K562 (cell line): ENCODE data around the gene MFSD8. TPM values are rescaled to one million over a fixed set of nuclear protein-coding genes. Genes with fewer than 3 reads are reported as not detected.

Source experiments
- ATAC-seq: fragments of 200-7000 bp; cut with Tn5 transposase; 3 replicates; pipeline ENCODE4 v1.9.1; 2020; ENCODE audit warnings: moderate library complexity
- BruUV-seq: library from RNA; stranded (reverse); fragments of 400-500 nt; replicated peaks from 2 replicates; lab custom pipeline; 2021; lab: Mats Ljungman, UMichigan
- CTCF ChIA-PET: fragments of 300-600 bp; formaldehyde crosslinking; extraction: SDS; loops from one replicate; lab custom pipeline; 2021; ENCODE audit warnings: low intra/inter-chr PET ratio; lab: Yijun Ruan, JAX
- POLR2A ChIA-PET: fragments of 300-600, 350-650 bp; sonication (Branson Sonifier 250); formaldehyde crosslinking; extraction: SDS; loops from one replicate; lab custom pipeline; 2021; ENCODE audit warnings: antibody characterized with exemption, inconsistent platforms; lab: Yijun Ruan, JAX
- DNase-seq, 4 experiments: peaks; one replicate each; pipeline versions ENCODE4 v3.0.0 to v3.0.0-alpha.2; 2011 to 2018; ENCODE audit warnings: low spot score in 3 of 4, mixed read lengths in 3 of 4; ENCODE audit errors: extremely low read depth in 1 of 4
- FAIRE-seq: peaks from 2 replicates; lab custom pipeline; 2011; peaks lifted over from hg19 to GRCh38; lab: Jason Lieb, UNC
- H2AFZ ChIP-seq: 2 replicates; pipeline ENCODE4 v1.6.0; 2011; ENCODE audit warnings: low read depth, low read length, control low read depth, inconsistent platforms
- H3K27ac ChIP-seq: fragments of 200-600 bp; 3 replicates; pipeline ENCODE4 v1.8.0; 2011; ENCODE audit warnings: low read depth, mild to moderate bottlenecking, control low read depth, inconsistent platforms, low read length, moderate library complexity, mixed read lengths; ENCODE audit errors: extremely low read depth
- H3K27me3 ChIP-seq, 2 experiments: fragments of 300-600 bp in 1 of 2; 2 replicates in 1 of 2; 3 replicates in 1 of 2; pipeline versions ENCODE4 v1.6.0 to v1.8.0; 2011; ENCODE audit warnings: inconsistent platforms in 2 of 2, low read length in 2 of 2, mild to moderate bottlenecking in 1 of 2, mixed read lengths in 1 of 2, moderate library complexity in 1 of 2; ENCODE audit not compliant: control insufficient read depth in 2 of 2, insufficient read depth in 2 of 2
- H3K36me3 ChIP-seq: fragments of 300-600 bp; 3 replicates; pipeline ENCODE4 v1.8.0; 2011; ENCODE audit warnings: mild to moderate bottlenecking, low read length, inconsistent platforms; ENCODE audit not compliant: control insufficient read depth, insufficient read depth
- H3K4me1 ChIP-seq, 2 experiments: fragments of 200-600 bp in 1 of 2; replicated peaks in 1 of 2; 2 replicates in 1 of 2; 3 replicates in 1 of 2; pipeline versions ENCODE4 v1.5.1 to v1.8.0; 2011; ENCODE audit warnings: inconsistent platforms in 2 of 2, low read length in 2 of 2, mild to moderate bottlenecking in 1 of 2, mixed read lengths in 1 of 2, moderate library complexity in 1 of 2; ENCODE audit not compliant: control insufficient read depth in 2 of 2, insufficient read depth in 2 of 2
- H3K4me2 ChIP-seq: 2 replicates; pipeline ENCODE4 v1.6.1; 2011; ENCODE audit warnings: low read length, control low read depth, inconsistent platforms, mixed read lengths; ENCODE audit not compliant: insufficient read depth
- H3K4me3 ChIP-seq: fragments of 200-600 bp; sonication (generic), shearing (Covaris generic); 2 replicates; pipeline ENCODE4 v1.5.1; 2016; ENCODE audit warnings: control low read depth, inconsistent platforms
- H3K79me2 ChIP-seq: fragments of 200-600 bp; 3 replicates; pipeline ENCODE4 v1.8.0; 2011; ENCODE audit warnings: low read length, inconsistent platforms; ENCODE audit not compliant: control insufficient read depth, insufficient read depth
- H3K9ac ChIP-seq, 2 experiments: 2 replicates each; pipeline versions ENCODE4 v1.6.0 to v1.6.1; 2011; ENCODE audit warnings: low read depth in 2 of 2, low read length in 2 of 2, control low read depth in 1 of 2, inconsistent platforms in 1 of 2, mild to moderate bottlenecking in 1 of 2, mixed read lengths in 1 of 2; ENCODE audit not compliant: insufficient read depth in 1 of 2
- H3K9me1 ChIP-seq: one replicate; pipeline ENCODE4 v1.6.0; 2011; ENCODE audit warnings: inconsistent platforms, mild to moderate bottlenecking, low read length, moderate library complexity; ENCODE audit not compliant: control insufficient read depth, insufficient read depth
- H3K9me3 ChIP-seq: replicated peaks from 2 replicates; pipeline ENCODE4 v1.5.1; 2011; ENCODE audit warnings: low read depth, low read length, inconsistent platforms; ENCODE audit not compliant: control insufficient read depth, insufficient read depth
- H4K20me1 ChIP-seq: replicated peaks from 2 replicates; pipeline ENCODE4 v1.6.1; 2011; ENCODE audit warnings: low read length, inconsistent platforms, mixed read lengths; ENCODE audit not compliant: control insufficient read depth, insufficient read depth
- ADNP ChIP-seq: fragments of 200-800 bp; sonication (Bioruptor generic); IDR thresholded peaks from 2 replicates; pipeline ENCODE4 v1.6.1; 2016; ENCODE audit warnings: missing genetic modification characterization, missing compliant biosample characterization
- ATF1 ChIP-seq, 2 experiments: fragments of 450-650 bp in 1 of 2; IDR thresholded peaks; 2 replicates each; pipeline ENCODE4 v1.6.1; 2016; ENCODE audit warnings: missing compliant biosample characterization in 1 of 2, missing genetic modification characterization in 1 of 2
- CBFB ChIP-seq: sonication (generic); formaldehyde crosslinking; IDR thresholded peaks from 2 replicates; pipeline ENCODE4 v1.4.0; 2020; ENCODE audit warnings: mild to moderate bottlenecking, missing genetic modification reagents
- IRF1 ChIP-seq: sonication (generic); formaldehyde crosslinking; IDR thresholded peaks from 2 replicates; pipeline ENCODE4 v1.8.0; 2022; ENCODE audit warnings: missing genetic modification reagents, mild to moderate bottlenecking, borderline replicate concordance
- MLLT1 ChIP-seq, 2 experiments: fragments of 450-650 bp; IDR thresholded peaks; 2 replicates each; pipeline ENCODE4 v1.6.1; 2016
- NFRKB ChIP-seq: fragments of 450-650 bp; IDR thresholded peaks from 2 replicates; pipeline ENCODE4 v1.6.1; 2016; ENCODE audit warnings: low read depth
- POLR2B ChIP-seq: fragments of 450-650 bp; IDR thresholded peaks from 2 replicates; pipeline ENCODE4 v1.6.1; 2018; ENCODE audit warnings: low read depth; ENCODE audit not compliant: partially characterized antibody
- WGBS: fragments of 100-300 bp; shearing (Covaris generic); methylation state at CpG from one replicate; pipeline ENCODE4 v1.1.6; 2016; ENCODE audit warnings: low coverage, mixed read lengths; ENCODE audit not compliant: insufficient coverage; ENCODE audit errors: missing lambda C conversion rate; 5-methylcytosine and 5-hydroxymethylcytosine counted together
- in situ Hi-C: fragments of 300-500 bp; cut with MboI; formaldehyde crosslinking; loops from 4 replicates; pipeline ENCODE4 v1.15.0; 2018; ENCODE audit warnings: inconsistent platforms, mixed read lengths
- intact Hi-C: fragments of 100-400 bp; cut with micrococcal nuclease; formaldehyde crosslinking; loops from 2 replicates; pipeline ENCODE4 v1.14.2; 2022
- polyA plus RNA-seq, 8 experiments: library from polyadenylated mRNA; depleted of rRNA in 4 of 8; stranded (reverse) in 5 of 8; unstranded in 3 of 8; fragments of >200 nt; fragmentation: Nextera tagmentation in 2 of 8; fragmentation: Illumina TruSeq in 1 of 8; extraction: Ambion mirVana in 2 of 8; extraction: Trizol in 1 of 8; gene quantifications; 2 replicates each; pipeline versions ENCODE4 v1.2.1 to v1.2.3, GENCODE V29; 2011 to 2014; ENCODE audit warnings: inconsistent platforms in 1 of 8, missing spikeins in 1 of 8
- total RNA-seq, 7 experiments: library from RNA; depleted of rRNA in 6 of 7; stranded (reverse); fragments of >200 nt in 6 of 7; fragmentation: Illumina TruSeq in 2 of 7; extraction: Trizol in 2 of 7; gene quantifications; 2 replicates each; pipeline versions ENCODE4 v1.2.1 to v1.2.3, GENCODE V29; 2011 to 2021; ENCODE audit warnings: low replicate concordance in 1 of 7

MFSD8 gene
- total and polyA plus RNA-seq, 9 of the 15 experiments (the other 6 are each of a cell fraction or from before 2014, with no cell fraction given) = 7.0 to 27.2 (median 18.7) TPM

GRCh38 chr4:127959794-127960193 is 5.2 kb downstream of the MFSD8 start:
- ATAC-seq = no peak
- WGBS = 73% methylated on average over 1 of the region's 1 CpG
- Histone ChIP-seq H3K36me3 (peaks cover 26% of the 10 kb centered on the region), H4K20me1 (no peaks in the 10 kb centered on the region), H3K9ac (no peak overlapping the region), H3K27me3 (no peaks in the 10 kb centered on the region), H3K79me2 (peaks cover 43% of the 10 kb centered on the region), H3K4me3 (no peak overlapping the region), H2AFZ (no peak overlapping the region), H3K9me1 (no peaks in the 10 kb centered on the region), H3K9me3 (no peaks in the 10 kb centered on the region), H3K4me2 (no peak overlapping the region), H3K27ac (no peak overlapping the region), H3K4me1 (peaks cover 5 to 11% of the 10 kb centered on the region in 2 experiments; a peak in 4 of 5 replicates)
- intact Hi-C loops = no loop called here
- ChIA-PET CTCF (no interaction called here), POLR2A (no interaction called here)
- in situ Hi-C loops = no loop called here
- no peak for FAIRE-seq
- no TSS peak for BruUV-seq
- DNase-seq = no peak
- no peak for TF ChIP-seq ATF1 (CRISPR knock-in tag; IDR thresholded peaks at IDR 0.05)
- TF ChIP-seq ATF1 (tag; IDR thresholded peaks at IDR 0.05) = no peak
- no peak for TF ChIP-seq CBFB (CRISPR knock-in tag)
- TF ChIP-seq IRF1 = no peak
- no peak for TF ChIP-seq POLR2B
- no peak for TF ChIP-seq NFRKB
- no peak for TF ChIP-seq MLLT1 (IDR thresholded peaks at IDR 0.05)
- no peak for TF ChIP-seq ADNP (tag)
